Ecto neural progenitor cell (in vitro differentiated cells): Measurements from ENCODE around the gene KIAA0930.
A peak's percentile ranks its signal among the peaks of the same experiment; 100 is the strongest.
"Not testable (repeated sequence)": the region's sequence is repeated elsewhere in the genome, so short reads cannot be mapped to it uniquely, and the experiment has no call there.

Experiments used
- DNase-seq: peaks from one replicate; pipeline ENCODE4 v3.0.0-alpha.2; 2018; ENCODE audit warnings: low spot score

Gene KIAA0930

GRCh38 chr22:45262931-45263462 lies 22.3 kb upstream of the KIAA0930 start:
- DNase-seq = no peak

- DNase-seq = no peak
Observed at GRCh38 chr22:45262195-45262930, 21.7 kb upstream of the KIAA0930 start.

- DNase-seq = no peak
Observed at GRCh38 chr22:45261407-45262088, 20.9 kb upstream of the KIAA0930 start.

- DNase-seq = not testable (repeated sequence)
Observed at GRCh38 chr22:45260395-45260759, 19.7 kb upstream of the KIAA0930 start.

GRCh38 chr22:45259754-45260394 lies 19.2 kb upstream of the KIAA0930 start:
- no peak for DNase-seq

GRCh38 chr22:45257941-45258340 lies 17.2 kb upstream of the KIAA0930 start:
- not testable (repeated sequence) for DNase-seq

GRCh38 chr22:45254789-45255278 lies 14.1 kb upstream of the KIAA0930 start:
- DNase-seq = no peak

GRCh38 chr22:45254388-45254787 lies 13.7 kb upstream of the KIAA0930 start:
- no peak for DNase-seq

GRCh38 chr22:45253039-45253641 lies 12.4 kb upstream of the KIAA0930 start:
- DNase-seq = no peak

GRCh38 chr22:45251825-45252224 lies 11.1 kb upstream of the KIAA0930 start:
- DNase-seq = no peak

GRCh38 chr22:45248832-45249561 lies 8.3 kb upstream of the KIAA0930 start:
- DNase-seq = no peak

GRCh38 chr22:45246060-45246985 lies 5.6 kb upstream of the KIAA0930 start:
- DNase-seq = peak; percentile 40

GRCh38 chr22:45244916-45245315 lies 4.2 kb upstream of the KIAA0930 start:
- DNase-seq = no peak

GRCh38 chr22:45242778-45243191 lies 2.1 kb upstream of the KIAA0930 start:
- no peak for DNase-seq

GRCh38 chr22:45240104-45240809 lies 437 bp downstream of the KIAA0930 start:
- no peak for DNase-seq

- no peak for DNase-seq
Observed at GRCh38 chr22:45239681-45240051, 1.0 kb downstream of the KIAA0930 start.

- no peak for DNase-seq
Observed at GRCh38 chr22:45238957-45239680, 1.6 kb downstream of the KIAA0930 start.

GRCh38 chr22:45238076-45238956 lies 2.4 kb downstream of the KIAA0930 start:
- DNase-seq = no peak
